Hepatocyte (in vitro differentiated cells): ENCODE measurements around the gene SLC12A4. TPM values are rescaled to one million over a fixed set of nuclear protein-coding genes. Genes with fewer than 3 reads are reported as not detected.
"Not testable (repeated sequence)": the region's sequence is repeated elsewhere in the genome, so short reads cannot be mapped to it uniquely, and the experiment has no call there.

ENCODE experiments used
- DNase-seq: peaks from one replicate; pipeline ENCODE4 v3.0.0-alpha.2; 2016; ENCODE audit warnings: low spot score
- H2AFZ ChIP-seq: fragments of 200-600 bp; sonication (generic); 2 replicates; pipeline ENCODE4 v1.6.0; 2016; ENCODE audit warnings: antibody characterized with exemption, mild to moderate bottlenecking
- H3K27ac ChIP-seq: fragments of 200-600 bp; sonication (generic); 2 replicates; pipeline ENCODE4 v1.5.1; 2016; ENCODE audit warnings: mild to moderate bottlenecking
- H3K27me3 ChIP-seq: fragments of 200-600 bp; sonication (generic); 2 replicates; pipeline ENCODE4 v1.6.1; 2016
- H3K36me3 ChIP-seq: fragments of 200-600 bp; sonication (generic); replicated peaks from 2 replicates; pipeline ENCODE4 v1.5.1; 2016; ENCODE audit warnings: low read depth; ENCODE audit not compliant: insufficient read depth
- H3K4me1 ChIP-seq: fragments of 200-600 bp; sonication (generic); 2 replicates; pipeline ENCODE4 v1.5.1; 2016; ENCODE audit warnings: mild to moderate bottlenecking, moderate library complexity; ENCODE audit not compliant: insufficient read depth
- H3K4me2 ChIP-seq: fragments of 200-600 bp; sonication (generic); 2 replicates; pipeline ENCODE4 v1.6.0; 2016
- H3K4me3 ChIP-seq: fragments of 200-600 bp; sonication (generic); 2 replicates; pipeline ENCODE4 v1.5.1; 2016; ENCODE audit warnings: mild to moderate bottlenecking
- H3K79me2 ChIP-seq: fragments of 200-600 bp; sonication (generic); 2 replicates; pipeline ENCODE4 v1.6.0; 2017; ENCODE audit warnings: mild to moderate bottlenecking
- H3K9me2 ChIP-seq: fragments of 200-600 bp; sonication (generic); replicated peaks from 2 replicates; pipeline ENCODE4 v1.6.0; 2017; ENCODE audit warnings: mild to moderate bottlenecking; ENCODE audit not compliant: insufficient read depth
- H3K9me3 ChIP-seq: fragments of 200-600 bp; sonication (generic); 2 replicates; pipeline ENCODE4 v1.5.1; 2016; ENCODE audit warnings: low read depth, mild to moderate bottlenecking
- H4K20me1 ChIP-seq: fragments of 200-600 bp; sonication (generic); 2 replicates; pipeline ENCODE4 v1.6.0; 2016; ENCODE audit warnings: mild to moderate bottlenecking; ENCODE audit not compliant: insufficient read depth, poor library complexity, severe bottlenecking
- CTCF ChIP-seq: fragments of 200-600 bp; sonication (generic); IDR thresholded peaks from 2 replicates; pipeline ENCODE4 v1.5.1; 2016; ENCODE audit warnings: antibody characterized with exemption, mild to moderate bottlenecking; ENCODE audit not compliant: poor library complexity
- EZH2 ChIP-seq: fragments of 200-600 bp; sonication (generic); IDR thresholded peaks from 2 replicates; pipeline ENCODE4 v1.6.1; 2016; ENCODE audit warnings: antibody characterized with exemption, mild to moderate bottlenecking, borderline replicate concordance
- EZH2phosphoT487 ChIP-seq: fragments of 200-600 bp; sonication (generic); IDR thresholded peaks from one replicate; pipeline ENCODE4 v1.6.1; 2018; ENCODE audit warnings: antibody characterized with exemption, mild to moderate bottlenecking, low read depth, moderate library complexity; ENCODE audit not compliant: unreplicated experiment, severe bottlenecking
- WGBS: methylation state at CpG from one replicate; pipeline ENCODE4 v1.1.6; 2016; ENCODE audit warnings: low lambda C conversion rate; ENCODE audit errors: missing lambda C conversion rate; 5-methylcytosine and 5-hydroxymethylcytosine counted together
- polyA plus RNA-seq: library from polyadenylated mRNA; unstranded; fragments of >200 nt; fragmentation: Nextera tagmentation; extraction: Ambion mirVana; gene quantifications from 2 replicates; pipeline ENCODE4 v1.2.1, GENCODE V29; 2016
- total RNA-seq: library from RNA; depleted of rRNA; stranded (reverse); fragments of >200 nt; gene quantifications from 2 replicates; pipeline ENCODE4 v1.2.3, GENCODE V29; 2014

The SLC12A4 gene
- total and polyA plus RNA-seq, 2 experiments from 2014 or later, result 55.2 to 63.9 TPM

- Histone ChIP-seq H3K79me2 (no peaks in the 10 kb centered on the region), H3K36me3 (no peaks in the 10 kb centered on the region), H4K20me1 (no peaks in the 10 kb centered on the region), H3K27me3 (no peaks in the 10 kb centered on the region), H3K4me2 (no peak overlapping the region), H3K9me3 (no peaks in the 10 kb centered on the region), H3K4me3 (no peak overlapping the region), H2AFZ (no peak overlapping the region), H3K27ac (no peak overlapping the region), H3K4me1 (no peaks in the 10 kb centered on the region), H3K9me2 (no peaks in the 10 kb centered on the region)
- TF ChIP-seq CTCF, result no peak
- no peak for TF ChIP-seq EZH2phosphoT487
- no peak for TF ChIP-seq EZH2
- no peak for DNase-seq
- WGBS, result 80% methylated on average over 4 of the region's 4 CpGs
Observed at GRCh38 chr16:68003031-68003430, 34.6 kb upstream of the SLC12A4 start.

- no peaks in the 10 kb centered on the region for H3K9me2 ChIP-seq
- H3K4me3 ChIP-seq, result no peak overlapping the region
- TF ChIP-seq EZH2phosphoT487, result no peak
- TF ChIP-seq EZH2, result no peak
- no peak for TF ChIP-seq CTCF
- no peaks in the 10 kb centered on the region for H3K36me3 ChIP-seq
- no peak overlapping the region for H3K4me2 ChIP-seq
- no peak overlapping the region for H3K27ac ChIP-seq
- WGBS, result 66% methylated on average over 3 of the region's 3 CpGs
- H3K27me3 ChIP-seq, result no peaks in the 10 kb centered on the region
- H3K9me3 ChIP-seq, result no peaks in the 10 kb centered on the region
- no peaks in the 10 kb centered on the region for H4K20me1 ChIP-seq
- no peaks in the 10 kb centered on the region for H3K4me1 ChIP-seq
- no peak for DNase-seq
- H3K79me2 ChIP-seq, result no peaks in the 10 kb centered on the region
- no peak overlapping the region for H2AFZ ChIP-seq
Observed at GRCh38 chr16:68000450-68000849, 32.0 kb upstream of the SLC12A4 start.

GRCh38 chr16:67999985-68000384, 31.5 kb upstream of the SLC12A4 start:
- DNase-seq, result no peak
- Histone ChIP-seq H3K4me2 (no peak overlapping the region), H3K79me2 (no peaks in the 10 kb centered on the region), H3K36me3 (no peaks in the 10 kb centered on the region), H3K4me3 (no peak overlapping the region), H3K9me2 (no peaks in the 10 kb centered on the region), H3K27me3 (no peaks in the 10 kb centered on the region), H3K27ac (no peak overlapping the region), H3K4me1 (no peaks in the 10 kb centered on the region), H3K9me3 (no peaks in the 10 kb centered on the region), H2AFZ (no peak overlapping the region), H4K20me1 (no peaks in the 10 kb centered on the region)
- 94% methylated on average over 2 of the region's 2 CpGs for WGBS
- TF ChIP-seq CTCF, result no peak
- no peak for TF ChIP-seq EZH2
- no peak for TF ChIP-seq EZH2phosphoT487

- not testable (repeated sequence) for H3K4me1 ChIP-seq, DNase-seq, H3K27ac ChIP-seq, H3K4me2 ChIP-seq, H3K79me2 ChIP-seq, H3K4me3 ChIP-seq, H4K20me1 ChIP-seq, H3K9me2 ChIP-seq, H3K27me3 ChIP-seq, H3K9me3 ChIP-seq, H3K36me3 ChIP-seq, H2AFZ ChIP-seq
- 82% methylated on average over 18 of the region's 18 CpGs for WGBS
Observed at GRCh38 chr16:67998779-67999688, 30.6 kb upstream of the SLC12A4 start, which contains the start of gene DPEP2. Gene DPEP2, minus strand, starts transcription at chr16:67999484. Its CDS starts 6,272 bp downstream, at chr16:67993212.

- not testable (repeated sequence) for H3K9me2 ChIP-seq, H3K36me3 ChIP-seq, H2AFZ ChIP-seq, H3K27ac ChIP-seq, H3K79me2 ChIP-seq, H3K27me3 ChIP-seq, H3K4me2 ChIP-seq, H4K20me1 ChIP-seq, H3K4me1 ChIP-seq, H3K9me3 ChIP-seq, DNase-seq, H3K4me3 ChIP-seq
- WGBS, result 91% methylated on average over 16 of the region's 36 CpGs
Observed at GRCh38 chr16:67998231-67998778, 29.9 kb upstream of the SLC12A4 start.
